HepG2 (cell line): ENCODE data around the gene UTP25. TPM values are rescaled to one million over a fixed set of nuclear protein-coding genes. Genes with fewer than 3 reads are reported as not detected.

Experiments
- ATAC-seq: fragments of 200-7000 bp; cut with Tn5 transposase; 3 replicates; pipeline ENCODE4 v1.9.1; 2020; ENCODE audit warnings: mild to moderate bottlenecking, moderate library complexity
- BruUV-seq: library from RNA; stranded (reverse); fragments of 400-500 nt; replicated peaks from 2 replicates; lab custom pipeline; 2021; lab: Mats Ljungman, UMichigan
- CTCF ChIA-PET: fragments of 300-600 bp; formaldehyde crosslinking; extraction: SDS; loops from one replicate; lab custom pipeline; 2021; ENCODE audit warnings: low total read pairs, inconsistent platforms, low intra/inter-chr PET ratio; lab: Yijun Ruan, JAX
- POLR2A ChIA-PET: fragments of 350-600 bp; sonication (Branson Sonifier 250); formaldehyde crosslinking; loops from one replicate; lab custom pipeline; 2020; ENCODE audit warnings: antibody characterized with exemption, inconsistent platforms; lab: Yijun Ruan, JAX
- DNase-seq: peaks from one replicate; pipeline ENCODE4 v3.0.0-alpha.2; 2015; ENCODE audit warnings: low spot score
- FAIRE-seq: peaks from 3 replicates; lab custom pipeline; 2011; peaks lifted over from hg19 to GRCh38; lab: Jason Lieb, UNC
- H2AFZ ChIP-seq: one replicate; pipeline ENCODE4 v1.6.1; 2011; ENCODE audit warnings: low read length, inconsistent platforms
- H3K27ac ChIP-seq: fragments of 300-600 bp; 3 replicates; pipeline ENCODE4 v1.8.0; 2011; ENCODE audit warnings: mixed run types, mild to moderate bottlenecking, mixed read lengths, low read length, inconsistent platforms; ENCODE audit not compliant: insufficient read depth; ENCODE audit errors: extremely low read length
- H3K27me3 ChIP-seq, 2 experiments: fragments of 200-600 bp in 1 of 2; 2 replicates in 1 of 2; 3 replicates in 1 of 2; pipeline versions ENCODE4 v1.6.0 to v1.8.0; 2011; ENCODE audit warnings: low read length in 2 of 2, mild to moderate bottlenecking in 2 of 2, moderate library complexity in 2 of 2, inconsistent platforms in 1 of 2; ENCODE audit not compliant: insufficient read depth in 2 of 2, control insufficient read depth in 1 of 2
- H3K36me3 ChIP-seq, 2 experiments: fragments of 200-600 bp in 1 of 2; replicated peaks in 1 of 2; 2 replicates in 1 of 2; 3 replicates in 1 of 2; pipeline versions ENCODE4 v1.5.1 to v1.8.0; 2011; ENCODE audit warnings: low read length in 2 of 2, inconsistent platforms in 1 of 2; ENCODE audit not compliant: insufficient read depth in 2 of 2, control insufficient read depth in 1 of 2
- H3K4me1 ChIP-seq: 2 replicates; pipeline ENCODE4 v1.5.1; 2012; ENCODE audit warnings: low read length, inconsistent platforms; ENCODE audit not compliant: insufficient read depth
- H3K4me2 ChIP-seq: 2 replicates; pipeline ENCODE4 v1.6.0; 2011; ENCODE audit warnings: low read depth, low read length, inconsistent platforms
- H3K4me3 ChIP-seq, 3 experiments: fragments of 200-600 bp in 1 of 3; sonication (generic), shearing (Covaris generic) in 1 of 3; replicated peaks in 1 of 3; 2 replicates each; pipeline ENCODE4 v1.5.1; 2011 to 2016; ENCODE audit warnings: low read length in 3 of 3, inconsistent platforms in 2 of 3, low read depth in 2 of 3, mild to moderate bottlenecking in 2 of 3, control low read depth in 1 of 3, mixed read lengths in 1 of 3; ENCODE audit not compliant: insufficient read depth in 1 of 3
- H3K79me2 ChIP-seq: one replicate; pipeline ENCODE4 v1.6.1; 2011; ENCODE audit warnings: low read length, inconsistent platforms; ENCODE audit not compliant: insufficient read depth
- H3K9ac ChIP-seq: 2 replicates; pipeline ENCODE4 v1.6.0; 2011; ENCODE audit warnings: mild to moderate bottlenecking, low read depth, low read length, inconsistent platforms; ENCODE audit not compliant: insufficient read depth
- H3K9me3 ChIP-seq: 2 replicates; pipeline ENCODE4 v1.5.1; 2012; ENCODE audit warnings: mild to moderate bottlenecking, low read length
- H4K20me1 ChIP-seq: 2 replicates; pipeline ENCODE4 v1.6.0; 2011; ENCODE audit warnings: inconsistent platforms, mild to moderate bottlenecking, low read length, moderate library complexity; ENCODE audit not compliant: insufficient read depth
- AGO1 ChIP-seq: fragments of 200-400 bp; formaldehyde crosslinking; IDR thresholded peaks from 2 replicates; pipeline ENCODE4 v1.6.1; 2017; ENCODE audit warnings: mild to moderate bottlenecking, low read depth, low read length, moderate library complexity; ENCODE audit not compliant: poor library complexity, severe bottlenecking
- CAMTA2 ChIP-seq: sonication (generic); formaldehyde crosslinking; IDR thresholded peaks from 2 replicates; pipeline ENCODE4 v1.4.0; 2020; ENCODE audit warnings: mild to moderate bottlenecking, missing genetic modification reagents, borderline replicate concordance
- DBP ChIP-seq: sonication (generic); formaldehyde crosslinking; IDR thresholded peaks from 2 replicates; pipeline ENCODE4 v1.4.0; 2020; ENCODE audit warnings: missing genetic modification reagents; ENCODE audit errors: not compliant biosample characterization
- MYC ChIP-seq: sonication (generic); formaldehyde crosslinking; IDR thresholded peaks from 2 replicates; pipeline ENCODE4 v1.9.0; 2021; ENCODE audit warnings: missing genetic modification reagents, borderline replicate concordance
- PCBP1 ChIP-seq: fragments of 200-400 bp; formaldehyde crosslinking; IDR thresholded peaks from 2 replicates; pipeline ENCODE4 v1.6.1; 2017; ENCODE audit warnings: mild to moderate bottlenecking, low read depth, low read length, borderline replicate concordance
- RCOR2 ChIP-seq: IDR thresholded peaks from 2 replicates; pipeline ENCODE4 v1.6.1; 2016; ENCODE audit warnings: missing biosample characterization, missing genetic modification reagents
- TP53 ChIP-seq: sonication (generic); formaldehyde crosslinking; conservative IDR thresholded peaks from 2 replicates; pipeline ENCODE4 v1.4.0; 2020; ENCODE audit warnings: missing genetic modification reagents
- ZFAT ChIP-seq: sonication (generic); formaldehyde crosslinking; conservative IDR thresholded peaks from 2 replicates; pipeline ENCODE4 v1.8.1; 2023; ENCODE audit warnings: missing genetic modification reagents, inconsistent platforms
- ZFP37 ChIP-seq: sonication (generic); formaldehyde crosslinking; IDR thresholded peaks from 2 replicates; pipeline ENCODE4 v1.4.0; 2020; ENCODE audit warnings: missing genetic modification reagents, borderline replicate concordance
- ZNF615 ChIP-seq: sonication (generic); formaldehyde crosslinking; IDR thresholded peaks from 2 replicates; pipeline ENCODE4 v1.5.0; 2020; ENCODE audit warnings: mild to moderate bottlenecking, missing genetic modification reagents, borderline replicate concordance
- ZNF776 ChIP-seq: sonication (generic); formaldehyde crosslinking; IDR thresholded peaks from 2 replicates; pipeline ENCODE4 v1.4.0; 2020; ENCODE audit warnings: mild to moderate bottlenecking, missing genetic modification reagents
- ZNF781 ChIP-seq: sonication (generic); formaldehyde crosslinking; IDR thresholded peaks from 2 replicates; pipeline ENCODE4 v1.5.1; 2020; ENCODE audit warnings: borderline replicate concordance, mild to moderate bottlenecking, missing genetic modification reagents; ENCODE audit errors: not compliant biosample characterization
- WGBS: methylation state at CpG from one replicate; pipeline ENCODE4 v1.1.6; 2017; ENCODE audit warnings: low lambda C conversion rate; 5-methylcytosine and 5-hydroxymethylcytosine counted together
- in situ Hi-C: cut with HindIII; loops from 2 replicates; pipeline ENCODE4 v1.10.0; 2017; ENCODE audit warnings: low pct_unique_long_range_greater_than_20kb; ENCODE audit not compliant: extremely low pct_ligation_motif_present
- intact Hi-C: fragments of 100-400 bp; cut with micrococcal nuclease; formaldehyde crosslinking; loops from one replicate; pipeline ENCODE4 v1.10.0; 2022; ENCODE audit not compliant: unreplicated experiment
- polyA plus RNA-seq, 8 experiments: library from polyadenylated mRNA; depleted of rRNA in 3 of 8; stranded (reverse) in 7 of 8; unstranded in 1 of 8; fragments of >200 nt; fragmentation: Illumina TruSeq in 4 of 8; extraction: Trizol in 4 of 8; gene quantifications; 2 replicates each; pipeline versions ENCODE4 v1.2.1 to v1.2.3, GENCODE V29; 2011 to 2016; ENCODE audit warnings: low read depth in 4 of 8, missing spikeins in 1 of 8, mixed read lengths in 1 of 8; ENCODE audit not compliant: insufficient read depth in 1 of 8
- total RNA-seq, 5 experiments: library from RNA; depleted of rRNA; stranded (reverse); fragments of >200 nt; fragmentation: Illumina TruSeq; extraction: Trizol; gene quantifications; 2 replicates each; pipeline ENCODE4 v1.2.3, GENCODE V29; 2016; ENCODE audit warnings: low read depth in 1 of 5
- TF ChIP-seq, protein P1 (sequence below), 2 experiments: sonication (generic) in 1 of 2; formaldehyde crosslinking in 1 of 2; IDR thresholded peaks; 2 replicates each; pipeline versions ENCODE4 v1.5.1 to v1.6.1; 2011 to 2020; ENCODE audit warnings: borderline replicate concordance in 1 of 2, low read depth in 1 of 2, low read length in 1 of 2, mild to moderate bottlenecking in 1 of 2, missing genetic modification reagents in 1 of 2, moderate library complexity in 1 of 2
- TF ChIP-seq, protein P2 (sequence below): sonication (generic); formaldehyde crosslinking; IDR thresholded peaks from 2 replicates; pipeline ENCODE4 v1.5.1; 2020; ENCODE audit warnings: missing genetic modification reagents, mild to moderate bottlenecking, borderline replicate concordance
- TF ChIP-seq, protein P3 (sequence below): sonication (generic); formaldehyde crosslinking; IDR thresholded peaks from 2 replicates; pipeline ENCODE4 v1.5.0; 2020; ENCODE audit warnings: mild to moderate bottlenecking, missing genetic modification reagents, moderate library complexity

UTP25 gene
- total and polyA plus RNA-seq, 2 of the 13 experiments (the other 11 are each of a cell fraction or from before 2014, with no cell fraction given) = 4.8 to 5.7 TPM

- Histone ChIP-seq H3K27ac (no peak overlapping the region), H3K9ac (no peak overlapping the region), H3K4me3 (no peak overlapping the region), H3K9me3 (no peaks in the 10 kb centered on the region), H3K36me3 (no peaks in the 10 kb centered on the region), H4K20me1 (no peaks in the 10 kb centered on the region), H2AFZ (no peak overlapping the region), H3K4me1 (peaks cover 17% of the 10 kb centered on the region), H3K79me2 (no peaks in the 10 kb centered on the region), H3K4me2 (no peak overlapping the region), H3K27me3 (peaks cover 0 to 3% of the 10 kb centered on the region in 2 experiments; a peak in 1 of 5 replicates)
- in situ Hi-C loops (no loop called here), intact Hi-C loops (no loop called here)
- TF ChIP-seq, protein P1, sequence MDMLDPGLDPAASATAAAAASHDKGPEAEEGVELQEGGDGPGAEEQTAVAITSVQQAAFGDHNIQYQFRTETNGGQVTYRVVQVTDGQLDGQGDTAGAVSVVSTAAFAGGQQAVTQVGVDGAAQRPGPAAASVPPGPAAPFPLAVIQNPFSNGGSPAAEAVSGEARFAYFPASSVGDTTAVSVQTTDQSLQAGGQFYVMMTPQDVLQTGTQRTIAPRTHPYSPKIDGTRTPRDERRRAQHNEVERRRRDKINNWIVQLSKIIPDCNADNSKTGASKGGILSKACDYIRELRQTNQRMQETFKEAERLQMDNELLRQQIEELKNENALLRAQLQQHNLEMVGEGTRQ (IDR thresholded peaks at IDR 0.05; ENCODE audit: low read depth, low read length) = no peak
- TF ChIP-seq, protein P1 (CRISPR knock-in tag; IDR thresholded peaks at IDR 0.05; ENCODE audit: borderline replicate concordance) = no peak
- TF ChIP-seq TP53 (no peak), RCOR2 (CRISPR knock-in tag) (no peak), CAMTA2 (CRISPR knock-in tag) (no peak), AGO1 (no peak), ZNF615 (no peak), DBP (CRISPR knock-in tag) (no peak), MYC (no peak), ZFP37 (CRISPR knock-in tag) (no peak), ZFAT (CRISPR knock-in tag) (no peak), ZNF776 (CRISPR knock-in tag) (no peak), ZNF781 (CRISPR knock-in tag) (no peak), PCBP1 (no peak)
- TF ChIP-seq, protein P2, sequence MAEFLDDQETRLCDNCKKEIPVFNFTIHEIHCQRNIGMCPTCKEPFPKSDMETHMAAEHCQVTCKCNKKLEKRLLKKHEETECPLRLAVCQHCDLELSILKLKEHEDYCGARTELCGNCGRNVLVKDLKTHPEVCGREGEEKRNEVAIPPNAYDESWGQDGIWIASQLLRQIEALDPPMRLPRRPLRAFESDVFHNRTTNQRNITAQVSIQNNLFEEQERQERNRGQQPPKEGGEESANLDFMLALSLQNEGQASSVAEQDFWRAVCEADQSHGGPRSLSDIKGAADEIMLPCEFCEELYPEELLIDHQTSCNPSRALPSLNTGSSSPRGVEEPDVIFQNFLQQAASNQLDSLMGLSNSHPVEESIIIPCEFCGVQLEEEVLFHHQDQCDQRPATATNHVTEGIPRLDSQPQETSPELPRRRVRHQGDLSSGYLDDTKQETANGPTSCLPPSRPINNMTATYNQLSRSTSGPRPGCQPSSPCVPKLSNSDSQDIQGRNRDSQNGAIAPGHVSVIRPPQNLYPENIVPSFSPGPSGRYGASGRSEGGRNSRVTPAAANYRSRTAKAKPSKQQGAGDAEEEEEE = no peak
- TF ChIP-seq, protein P3, sequence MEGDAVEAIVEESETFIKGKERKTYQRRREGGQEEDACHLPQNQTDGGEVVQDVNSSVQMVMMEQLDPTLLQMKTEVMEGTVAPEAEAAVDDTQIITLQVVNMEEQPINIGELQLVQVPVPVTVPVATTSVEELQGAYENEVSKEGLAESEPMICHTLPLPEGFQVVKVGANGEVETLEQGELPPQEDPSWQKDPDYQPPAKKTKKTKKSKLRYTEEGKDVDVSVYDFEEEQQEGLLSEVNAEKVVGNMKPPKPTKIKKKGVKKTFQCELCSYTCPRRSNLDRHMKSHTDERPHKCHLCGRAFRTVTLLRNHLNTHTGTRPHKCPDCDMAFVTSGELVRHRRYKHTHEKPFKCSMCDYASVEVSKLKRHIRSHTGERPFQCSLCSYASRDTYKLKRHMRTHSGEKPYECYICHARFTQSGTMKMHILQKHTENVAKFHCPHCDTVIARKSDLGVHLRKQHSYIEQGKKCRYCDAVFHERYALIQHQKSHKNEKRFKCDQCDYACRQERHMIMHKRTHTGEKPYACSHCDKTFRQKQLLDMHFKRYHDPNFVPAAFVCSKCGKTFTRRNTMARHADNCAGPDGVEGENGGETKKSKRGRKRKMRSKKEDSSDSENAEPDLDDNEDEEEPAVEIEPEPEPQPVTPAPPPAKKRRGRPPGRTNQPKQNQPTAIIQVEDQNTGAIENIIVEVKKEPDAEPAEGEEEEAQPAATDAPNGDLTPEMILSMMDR (CRISPR knock-in tag) = no peak
- ChIA-PET CTCF (no interaction called here), POLR2A (no interaction called here)
- ATAC-seq = no peak
- FAIRE-seq = no peak
- no TSS peak for BruUV-seq
- WGBS = 0% methylated on average over 1 of the region's 1 CpG
- no peak for DNase-seq
Measured at GRCh38 chr1:209789245-209789644, 38.5 kb upstream of the UTP25 start.
